ENCODE results near the gene THSD4.
"Not testable (repeated sequence)": the region's sequence is repeated elsewhere in the genome, so short reads cannot be mapped to it uniquely, and the experiment has no call there.

THSD4 gene

DNA sequence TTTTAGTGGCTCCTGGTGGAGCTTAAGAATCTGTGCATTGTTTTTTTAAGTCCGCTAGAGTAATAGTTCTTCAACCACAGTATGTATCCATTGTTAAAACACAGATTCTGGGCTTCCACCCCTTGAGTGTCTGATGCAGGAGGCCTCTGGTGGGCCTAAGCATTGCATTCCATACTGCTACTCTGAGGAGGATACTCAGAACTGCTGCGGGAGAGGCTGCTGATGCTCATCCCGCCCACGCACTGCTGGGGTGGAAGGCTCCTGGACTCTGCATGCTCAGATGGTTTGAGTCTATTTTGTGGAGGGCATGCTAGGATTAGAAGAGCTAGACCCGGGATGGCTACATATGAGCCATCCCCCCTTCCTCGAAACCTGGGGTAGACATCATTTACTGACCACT is 74.4 kb downstream of the THSD4 start:
- no peak for DNase-seq (ENCODE audit: low read depth)

DNA sequence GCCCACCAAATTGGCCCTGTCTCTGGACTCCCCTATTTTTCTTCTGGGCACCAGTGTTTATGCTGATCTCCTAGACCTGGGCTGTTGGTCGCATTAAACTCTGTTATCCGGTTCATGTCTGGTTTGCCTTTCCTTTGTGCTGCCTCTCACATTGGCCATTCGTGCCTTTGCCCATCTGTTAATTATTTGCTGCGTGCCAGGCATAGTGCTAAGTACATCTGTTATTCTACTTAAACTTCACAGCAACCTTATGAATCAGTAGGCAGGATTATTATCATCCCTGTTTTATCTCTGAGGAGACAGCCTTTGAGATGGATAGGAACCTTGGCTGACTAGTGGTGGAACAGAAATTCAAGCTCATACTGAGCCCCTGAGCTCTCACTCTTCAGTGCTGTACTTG is 76.0 kb downstream of the THSD4 start:
- no peak for DNase-seq (ENCODE audit: low read depth)

DNA sequence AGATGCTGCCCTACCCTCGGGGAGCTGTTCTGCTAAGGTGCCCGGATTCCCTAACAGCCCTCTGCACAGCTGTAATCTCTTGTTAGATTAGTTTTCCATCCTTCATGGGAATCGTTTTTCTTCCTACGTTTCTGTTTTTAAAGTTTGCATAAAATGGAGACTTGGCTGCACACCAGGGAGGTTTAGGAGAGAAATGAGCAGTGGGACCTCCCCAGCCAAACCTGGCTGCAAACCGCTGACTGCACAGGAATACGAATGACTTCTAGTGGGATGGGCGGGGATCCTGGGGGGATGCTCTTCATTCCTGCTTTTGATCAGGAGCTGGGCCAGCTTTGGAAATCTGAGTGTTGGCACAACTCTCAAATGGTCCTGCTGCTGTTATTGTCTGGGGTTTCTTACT is 77.5 kb downstream of the THSD4 start:
- DNase-seq (ENCODE audit: low read depth), result no peak

DNA sequence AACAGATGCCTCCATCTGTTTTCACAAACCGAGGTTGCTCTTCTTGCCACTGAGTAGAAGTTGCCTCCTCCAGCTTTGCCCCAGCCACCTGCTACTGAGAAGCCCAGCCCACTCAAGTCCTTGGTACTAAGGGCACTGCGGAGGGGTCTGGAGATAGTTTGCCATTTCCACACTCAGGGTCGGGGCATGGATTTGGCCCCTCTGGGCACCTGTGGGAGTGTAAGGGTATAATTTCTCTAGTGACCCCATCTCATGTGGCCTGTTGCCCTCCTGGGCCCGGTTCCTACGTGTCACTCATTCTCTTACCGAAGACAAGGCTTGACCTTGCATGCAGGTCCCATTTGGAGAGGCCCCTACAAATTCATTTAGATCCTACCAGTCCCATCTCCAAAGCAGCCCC is 79.0 kb downstream of the THSD4 start:
- no peak for DNase-seq (ENCODE audit: low read depth)

DNA sequence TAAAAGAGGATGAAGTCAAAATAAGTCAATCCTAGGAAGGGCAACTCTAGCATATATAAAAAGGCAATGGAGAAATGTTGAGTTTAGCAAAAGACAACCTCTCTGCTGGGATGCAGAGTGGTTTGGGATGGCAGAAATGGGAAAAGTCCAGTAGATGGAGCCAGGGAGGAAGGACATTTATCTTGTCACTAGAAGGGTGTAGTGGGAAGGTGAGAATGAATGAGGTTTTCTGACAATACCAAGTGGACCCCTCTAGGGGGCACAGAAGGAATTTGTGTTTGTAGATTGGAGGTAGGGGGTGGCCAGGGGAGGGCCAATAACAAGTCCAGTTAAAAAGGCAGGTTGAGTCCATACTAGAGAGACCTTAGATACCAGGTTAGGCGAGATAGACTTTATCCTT is 80.0 kb downstream of the THSD4 start:
- DNase-seq (ENCODE audit: low read depth), result no peak

DNA sequence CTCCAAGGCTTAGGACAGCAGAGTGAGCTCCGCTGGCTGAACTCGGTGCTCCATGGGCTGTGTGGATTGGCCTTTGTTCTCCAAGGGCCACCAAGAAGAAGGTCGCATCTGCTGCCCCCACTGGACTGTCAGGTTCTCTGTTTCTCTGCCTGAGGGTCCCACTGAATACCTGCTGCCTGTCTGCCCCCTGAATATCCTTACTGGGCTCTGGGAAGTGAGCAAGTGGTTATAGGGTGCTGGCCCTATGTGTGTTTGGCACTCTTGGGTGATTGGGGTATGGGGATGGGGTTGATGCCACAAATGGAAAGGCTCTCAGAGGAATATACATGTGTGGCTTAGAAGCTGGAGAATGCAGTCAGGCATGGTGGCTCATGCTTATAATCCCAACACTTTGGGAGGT is 82.3 kb downstream of the THSD4 start:
- no peak for DNase-seq (ENCODE audit: low read depth)

DNA sequence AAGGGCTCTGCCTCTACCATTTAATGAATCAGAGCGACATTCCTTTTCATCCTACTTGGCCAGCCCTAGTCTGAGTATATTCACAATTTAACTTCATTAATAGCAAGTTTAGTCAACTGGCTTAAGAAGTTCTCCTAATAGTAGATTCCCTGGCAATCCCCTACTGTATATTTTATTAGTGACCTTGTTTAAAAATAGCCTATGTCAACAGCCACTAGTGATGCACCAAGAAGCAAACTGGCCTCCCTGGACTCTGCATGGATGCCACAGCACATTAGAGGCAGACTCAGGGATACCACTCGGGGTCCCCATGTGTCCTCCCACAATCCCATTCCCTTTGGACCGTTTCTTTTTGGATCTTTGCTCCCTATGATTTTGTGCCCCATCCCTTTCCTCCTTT is 83.6 kb downstream of the THSD4 start:
- DNase-seq (ENCODE audit: low read depth), result no peak

DNA sequence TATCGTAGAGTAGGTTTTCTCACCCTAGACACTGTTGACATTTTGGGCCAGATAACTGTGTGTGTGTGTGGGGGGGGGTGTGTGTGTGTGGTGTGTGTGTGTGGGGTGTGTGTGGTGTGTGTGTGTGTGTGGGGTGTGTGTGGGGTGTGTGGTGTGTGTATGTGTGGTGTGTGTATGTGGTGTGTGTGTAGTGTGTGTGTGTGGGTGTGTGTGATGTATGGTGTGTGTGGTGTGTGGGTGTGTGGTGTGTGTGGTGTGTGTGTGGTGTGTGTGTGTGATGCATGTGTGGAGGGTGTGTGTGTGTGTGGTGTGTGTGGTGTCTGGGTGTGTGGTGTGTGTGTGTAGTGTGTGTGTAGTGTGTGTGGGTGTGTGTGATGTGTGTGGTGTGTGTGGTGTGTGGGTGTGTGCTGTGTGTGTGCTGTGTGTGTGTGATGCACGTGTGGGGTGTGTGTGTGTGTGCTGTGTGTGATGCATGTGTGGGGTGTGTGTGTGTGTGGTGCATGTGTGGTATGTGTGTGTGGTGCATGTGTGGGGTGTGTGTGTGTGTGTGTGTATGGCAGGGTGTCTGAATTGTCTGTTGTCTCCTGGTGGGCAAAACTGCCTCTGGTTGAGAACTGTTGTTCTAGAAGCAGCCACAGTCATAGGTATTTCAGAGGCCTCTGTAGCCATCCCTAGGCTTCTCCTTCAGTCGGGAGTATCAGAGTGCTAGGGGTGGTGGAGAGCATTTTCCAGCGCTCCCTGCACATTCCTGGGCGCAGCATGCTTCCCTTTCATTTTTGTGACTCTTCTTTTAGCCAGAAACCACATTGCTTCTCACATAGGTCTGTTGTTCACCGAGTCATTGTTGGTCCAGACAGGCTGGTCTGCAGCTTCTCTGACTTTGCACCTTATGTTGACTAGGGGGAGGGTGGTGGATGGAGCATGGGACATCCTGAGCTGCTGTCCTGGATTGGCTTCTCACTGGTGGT is 84.4 kb downstream of the THSD4 start:
- no peak for DNase-seq (ENCODE audit: low read depth)

DNA sequence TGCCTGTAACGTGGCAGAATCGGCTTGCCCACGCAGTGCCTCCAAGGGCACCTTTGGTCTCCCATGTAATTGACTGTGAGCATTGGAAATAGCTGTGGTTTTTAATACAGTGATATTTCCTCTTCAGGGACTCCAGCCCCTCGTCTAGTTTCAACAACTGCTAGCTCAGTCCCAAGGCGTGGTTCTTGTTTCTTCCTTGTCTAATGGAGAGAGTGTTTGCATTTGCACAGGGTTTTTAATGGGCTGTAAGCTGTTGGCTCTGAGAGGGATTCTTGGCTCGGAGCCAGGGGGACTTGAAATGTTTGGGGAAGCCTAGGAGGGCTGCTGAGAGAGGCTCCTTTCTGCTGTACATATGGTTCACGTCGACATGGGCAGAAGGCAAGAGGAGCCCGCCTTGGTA is 86.2 kb downstream of the THSD4 start:
- DNase-seq (ENCODE audit: low read depth), result no peak

DNA sequence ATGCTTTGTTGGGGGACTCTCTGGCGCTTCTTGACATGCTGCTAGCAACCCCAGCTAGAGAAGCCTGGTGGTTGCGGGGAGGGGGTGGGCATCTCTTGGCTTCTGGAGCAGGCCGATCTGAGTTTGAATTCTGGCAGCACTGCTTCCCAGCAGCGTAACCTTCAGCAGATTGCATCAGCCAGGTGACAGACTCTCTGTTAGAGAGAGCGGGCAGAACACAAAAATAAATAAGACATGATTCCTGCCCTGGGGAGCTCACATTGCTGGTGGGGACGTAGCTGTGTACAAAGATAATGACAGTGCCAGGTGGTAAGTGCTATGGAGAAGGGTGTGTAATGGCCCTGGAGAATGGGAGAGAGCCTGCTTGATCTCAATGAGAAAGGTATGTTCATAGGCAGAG is 87.4 kb downstream of the THSD4 start:
- DNase-seq (ENCODE audit: low read depth), result no peak

DNA sequence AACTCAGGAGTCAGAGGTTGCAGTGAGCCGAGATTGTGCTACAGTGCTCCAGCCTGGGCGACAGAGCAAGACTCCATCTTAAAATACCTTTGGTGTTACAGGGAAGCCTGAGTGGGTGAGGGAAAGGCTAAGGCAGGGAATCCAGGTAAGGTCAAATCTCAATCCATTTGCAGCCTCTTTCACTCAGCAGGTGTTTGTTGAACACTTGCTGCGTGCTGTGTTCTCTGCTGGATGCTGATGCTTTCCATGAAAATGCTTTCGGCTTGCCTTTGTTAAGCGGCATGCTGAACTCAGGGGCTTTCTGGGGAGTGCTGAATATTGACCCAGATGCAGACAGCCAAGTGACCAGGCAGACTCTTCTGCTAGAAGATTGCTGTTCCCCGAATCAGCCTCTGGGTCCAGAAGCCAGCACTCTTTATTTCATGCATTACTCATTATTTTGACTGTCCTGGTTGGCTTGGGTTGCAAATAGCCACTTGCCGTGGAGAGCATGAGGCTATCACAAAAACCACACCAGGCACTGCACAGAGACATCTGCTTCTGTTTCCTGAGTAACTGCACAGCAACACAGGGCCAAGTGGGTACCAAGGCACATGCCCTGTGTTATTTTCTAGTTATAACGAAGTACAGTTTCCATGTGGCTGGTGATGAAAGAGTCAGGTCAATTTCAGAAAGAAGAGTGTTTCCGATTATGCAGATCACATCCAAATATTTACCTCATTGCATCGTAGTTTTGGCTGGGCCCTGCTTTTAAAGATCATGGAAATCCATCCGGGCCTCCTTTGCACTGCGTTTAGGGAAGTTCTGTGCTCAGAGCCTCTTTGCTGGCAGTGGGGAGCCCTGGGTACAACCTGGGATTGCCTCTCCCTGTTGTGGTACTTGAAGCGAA is 88.6 kb downstream of the THSD4 start:
- no peak for DNase-seq (ENCODE audit: low read depth)

DNA sequence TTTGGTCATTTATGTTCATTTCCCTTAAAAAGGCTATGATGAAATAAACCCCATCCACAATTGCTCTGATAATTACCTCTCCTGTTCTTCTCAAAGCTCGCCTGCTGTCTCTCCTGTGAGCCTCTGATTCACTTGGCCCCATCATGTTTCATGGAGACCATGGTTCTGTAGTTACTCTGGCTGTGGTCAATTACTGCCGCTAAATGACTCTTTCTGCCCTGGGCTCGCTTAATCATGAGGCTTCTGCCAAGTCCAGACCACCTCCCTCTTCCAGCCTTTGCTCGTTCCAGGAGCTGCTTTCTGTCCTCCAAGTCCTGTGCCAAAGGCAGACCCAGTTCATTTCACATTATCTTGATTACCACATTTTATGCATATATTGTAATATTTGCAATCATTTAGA is 91.9 kb downstream of the THSD4 start:
- DNase-seq (ENCODE audit: low read depth), result no peak

DNA sequence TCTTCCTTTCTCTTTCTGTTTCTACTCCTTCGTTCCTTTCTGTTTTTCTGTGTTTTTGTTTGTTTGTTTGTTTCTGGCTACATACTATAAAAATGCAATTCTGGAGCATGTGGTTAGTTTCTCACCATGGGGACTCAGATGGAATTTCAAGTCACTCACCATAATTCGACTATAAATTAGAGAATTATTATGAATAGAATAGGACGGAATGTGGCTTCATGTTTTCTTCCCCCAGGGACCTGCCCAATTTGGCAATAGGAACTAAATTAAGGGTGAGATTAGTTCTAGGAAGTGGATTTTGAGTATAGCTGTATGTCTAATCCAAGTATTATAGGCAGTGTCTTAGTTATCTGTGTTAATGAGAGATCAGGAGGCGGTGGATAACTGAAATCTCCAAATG is 96.9 kb downstream of the THSD4 start:
- no peak for DNase-seq (ENCODE audit: low read depth)

DNA sequence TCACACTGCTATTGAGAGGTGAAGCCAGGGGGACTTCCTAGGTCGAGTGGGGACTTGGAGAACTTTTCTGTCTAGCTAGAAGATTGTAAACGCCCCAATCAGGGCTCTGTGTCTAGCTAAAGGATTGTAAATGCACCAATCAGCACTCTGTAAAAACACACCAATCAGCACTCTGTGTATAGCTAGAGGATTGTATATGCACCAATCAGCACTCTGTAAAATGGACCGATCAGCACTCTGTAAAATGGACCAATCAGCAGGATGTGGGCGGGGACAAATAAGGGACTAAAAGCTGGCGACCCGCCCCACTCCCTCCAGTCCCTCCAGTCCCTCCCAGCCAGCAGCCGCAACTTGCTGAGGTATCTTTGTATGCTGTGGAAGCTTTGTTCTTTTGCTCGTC is 98.7 kb downstream of the THSD4 start:
- DNase-seq (ENCODE audit: low read depth), result not testable (repeated sequence)

DNA sequence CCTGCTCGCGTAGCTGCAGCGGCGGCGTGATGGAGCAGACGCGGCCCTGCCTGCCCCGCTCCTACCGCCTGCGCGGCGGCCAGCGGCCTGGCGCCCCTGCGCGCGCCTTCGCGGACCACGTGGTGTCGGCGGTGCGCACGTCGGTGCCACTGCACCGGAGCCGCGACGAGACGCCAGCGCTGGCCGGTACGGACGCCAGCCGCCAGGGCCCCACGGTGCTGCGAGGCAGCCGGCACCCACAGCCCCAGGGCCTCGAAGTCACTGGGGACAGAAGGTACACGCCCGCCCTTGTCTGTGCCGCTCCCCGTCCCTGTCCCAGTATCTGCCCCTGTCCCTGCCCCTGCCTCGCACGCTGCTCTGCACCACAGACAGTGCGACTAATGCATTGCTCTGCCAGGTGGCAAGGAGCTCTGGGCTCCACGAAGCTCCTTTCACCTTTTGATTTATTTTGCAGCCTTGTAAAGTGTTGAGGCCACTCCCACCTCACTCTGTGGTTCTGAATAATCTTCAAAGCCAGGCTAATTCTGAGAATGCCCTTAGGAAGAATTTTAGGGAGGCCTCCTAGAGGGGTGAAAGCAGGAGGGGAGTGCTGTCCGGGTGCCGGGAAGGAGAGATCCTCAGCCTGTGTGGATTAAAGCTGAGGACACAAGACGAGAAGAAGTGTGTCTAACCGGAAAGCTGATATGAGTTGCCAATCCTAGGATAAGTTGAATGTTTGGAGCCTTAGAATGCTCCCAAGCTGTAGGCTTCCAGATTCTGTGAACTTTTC is 100.0 kb downstream of the THSD4 start:
- no peak for DNase-seq (ENCODE audit: low read depth)

DNA sequence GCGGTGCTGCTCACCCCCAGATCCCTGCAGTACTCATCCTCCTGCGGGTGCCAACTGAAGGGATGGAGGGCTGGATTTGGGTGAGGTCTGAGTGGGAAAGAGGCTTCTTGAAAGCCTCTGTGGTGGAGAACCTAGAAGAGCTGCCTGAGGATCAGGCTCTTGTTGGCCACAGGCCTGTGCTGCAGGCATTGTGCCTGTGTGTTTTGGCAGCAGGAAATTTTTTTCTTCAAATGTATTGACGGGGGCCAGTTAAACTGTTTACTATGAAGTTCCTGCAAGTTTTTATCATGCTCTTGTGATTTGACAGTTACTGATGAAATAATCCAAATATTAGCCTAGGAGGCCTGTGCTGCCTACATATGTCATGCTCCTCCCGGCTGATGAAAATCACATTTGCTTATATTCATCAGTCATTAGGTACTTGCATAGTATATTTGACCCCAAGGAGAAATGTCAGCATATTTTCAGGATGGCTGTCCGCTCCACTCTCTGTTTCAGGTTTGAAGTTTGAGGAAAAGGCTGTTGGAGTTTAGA is 103.1 kb downstream of the THSD4 start:
- no peak for DNase-seq (ENCODE audit: low read depth)

DNA sequence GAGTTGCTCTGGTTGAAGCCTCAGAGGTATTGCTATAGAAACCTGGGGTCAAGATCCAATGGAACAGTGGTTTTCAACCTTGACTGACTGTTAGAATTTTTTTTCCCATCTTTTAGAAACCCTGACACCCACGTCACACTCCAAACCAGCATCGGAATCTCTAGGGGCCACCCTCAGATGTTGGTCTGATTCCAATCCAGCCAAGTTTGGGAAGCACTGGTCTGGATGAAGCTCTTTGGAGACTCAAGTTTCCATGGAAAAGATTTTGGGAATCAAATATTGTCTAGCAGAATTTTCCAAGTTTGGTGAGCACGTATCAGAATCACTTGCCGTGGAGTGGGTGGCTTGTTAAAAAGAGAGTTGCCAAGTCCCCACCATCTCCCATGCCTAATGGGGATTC is 103.8 kb downstream of the THSD4 start:
- no peak for DNase-seq (ENCODE audit: low read depth)

DNA sequence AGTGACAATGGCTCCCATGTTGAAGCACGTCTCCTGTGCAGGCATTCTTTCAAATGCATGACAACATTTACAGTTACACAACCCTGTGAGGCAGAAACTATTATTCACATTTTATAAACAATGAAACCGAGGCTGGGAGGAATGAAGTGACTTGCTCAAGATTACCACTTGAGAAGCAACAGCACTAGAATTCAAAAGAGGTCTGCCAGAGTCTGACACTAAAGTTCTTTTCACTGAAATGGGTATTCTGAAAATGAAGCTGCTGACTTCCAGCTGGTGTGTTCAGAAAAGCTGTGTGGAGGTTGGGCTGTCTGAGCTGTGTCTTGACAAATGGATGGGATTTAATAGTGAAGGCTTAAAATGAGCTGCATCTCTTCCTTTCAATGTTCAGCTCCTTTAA is 104.4 kb downstream of the THSD4 start:
- no peak for DNase-seq (ENCODE audit: low read depth)

DNA sequence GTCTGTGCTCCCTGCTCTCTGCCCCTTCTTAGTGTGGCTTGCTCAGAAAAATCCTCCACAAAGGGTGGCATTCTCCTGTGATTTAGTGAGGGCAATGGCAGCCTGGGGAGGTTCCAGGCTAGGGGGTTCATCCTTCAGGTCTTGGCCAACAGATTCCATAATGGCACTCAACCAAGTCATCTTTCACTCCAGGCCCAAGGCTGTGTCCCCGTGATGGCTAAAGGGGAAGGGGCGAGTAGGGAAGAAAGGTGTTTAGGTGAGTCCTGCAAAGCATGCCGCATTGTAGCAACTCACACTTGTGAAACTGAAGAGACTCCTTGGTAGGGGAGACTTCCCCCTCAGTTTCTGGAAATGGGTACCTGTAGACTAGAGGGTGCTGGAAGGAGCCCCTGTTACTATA is 105.6 kb downstream of the THSD4 start:
- DNase-seq (ENCODE audit: low read depth), result no peak

DNA sequence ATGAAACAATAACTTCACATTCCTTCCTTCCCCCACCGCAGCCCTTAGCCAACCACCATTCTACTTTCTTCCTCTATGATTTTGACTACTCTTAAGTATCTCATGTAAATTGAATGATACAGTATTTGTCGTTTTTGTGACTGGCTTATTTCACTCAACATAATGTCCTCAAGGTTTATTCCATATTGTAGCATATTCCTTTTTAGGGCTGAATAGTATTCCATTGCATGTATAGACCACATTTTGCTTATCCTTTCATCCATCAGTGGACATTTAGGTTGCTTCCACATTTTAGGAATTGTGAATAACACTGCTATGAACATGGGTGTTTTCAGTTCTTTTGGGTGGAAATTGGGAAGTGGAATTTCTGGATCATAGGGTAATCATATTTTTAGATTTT is 106.1 kb downstream of the THSD4 start:
- DNase-seq (ENCODE audit: low read depth), result no peak

DNA sequence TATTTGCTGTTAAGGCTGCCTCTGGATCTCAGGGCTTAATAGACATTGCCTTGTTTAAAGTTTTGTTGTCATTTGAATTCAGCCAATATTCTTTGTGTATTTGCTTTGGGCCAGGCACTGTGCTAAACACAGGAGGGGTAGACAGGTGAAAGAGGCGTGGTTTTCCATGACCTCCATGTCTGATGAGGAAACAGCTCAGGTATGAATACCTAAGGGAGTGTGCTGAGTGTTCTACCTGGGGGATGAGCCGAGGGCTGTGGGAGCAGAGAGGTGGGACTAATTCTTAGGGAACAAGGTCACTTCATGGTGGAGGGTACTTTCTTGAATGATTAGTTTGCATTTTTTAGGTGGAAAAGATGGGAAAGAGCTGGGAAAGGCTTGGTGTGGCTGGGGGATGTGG is 108.2 kb downstream of the THSD4 start:
- no peak for DNase-seq (ENCODE audit: low read depth)

DNA sequence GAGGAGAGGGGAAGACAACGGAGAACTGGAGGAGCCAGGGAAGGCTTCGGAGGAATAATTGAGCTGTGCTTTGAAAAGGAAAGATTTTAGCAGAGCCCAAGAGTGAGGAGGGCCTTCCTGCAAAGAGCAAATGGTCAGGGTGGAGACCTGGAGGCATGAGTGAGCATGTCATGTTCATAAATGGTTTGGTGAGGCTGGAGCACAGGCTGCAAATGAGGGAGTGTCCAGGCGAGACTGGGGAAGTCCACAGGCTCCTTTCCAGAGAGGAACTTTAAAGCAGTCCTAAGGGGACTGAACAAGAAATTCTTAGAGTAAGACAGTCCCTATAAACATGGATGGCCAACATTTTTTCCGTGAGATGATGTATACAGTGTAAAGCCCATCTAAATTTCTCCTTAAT is 108.8 kb downstream of the THSD4 start:
- DNase-seq (ENCODE audit: low read depth), result no peak
